ENCODE results near the gene OBSCN. TPM values are rescaled to one million over a fixed set of nuclear protein-coding genes. Genes with fewer than 3 reads are reported as not detected.

The OBSCN gene
- total RNA-seq, 2 experiments from 2014 or later = 80.8 to 82.2 TPM

DNA sequence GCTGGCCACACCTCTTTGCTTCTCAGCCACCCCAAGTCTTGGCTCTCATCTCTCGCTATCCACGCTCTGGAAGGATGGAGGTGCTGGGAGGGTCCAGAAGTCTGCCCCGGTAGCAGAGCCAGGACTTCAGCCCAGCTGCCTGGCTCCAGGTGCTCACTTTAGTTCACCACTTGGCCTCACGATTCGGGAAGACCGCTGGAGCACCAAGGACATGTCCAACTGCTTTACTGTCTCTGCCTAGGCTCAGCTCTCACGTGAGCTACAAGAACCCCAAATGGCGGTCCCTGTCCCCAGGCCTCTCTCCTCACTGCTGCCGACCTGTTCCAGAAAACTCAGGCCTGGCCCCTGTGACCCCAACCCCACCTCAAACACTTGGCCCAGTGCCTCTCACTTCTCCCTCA is 195.4 kb downstream of the OBSCN start:
- Mint-ChIP-seq H3K9me3 (no peaks in the 10 kb centered on the region), H3K4me1 (ENCODE audit: low read depth) (peaks cover 48% of the 10 kb centered on the region), H3K27ac (peak overlapping the region; percentile 36), H3K4me3 (peak overlapping the region; percentile 20), H3K36me3 (ENCODE audit: low read depth) (peaks cover 55% of the 10 kb centered on the region), H3K27me3 (no peaks in the 10 kb centered on the region)
- H3K27me3 ChIP-seq (ENCODE audit: control insufficient read depth in 1 of 2, insufficient read depth in 2 of 2, low read length in 2 of 2) = no peaks in the 10 kb centered on the region
- ChIA-PET POLR2A (interaction anchor here (1.6 kb wide), 1 partner anchor 83 kb away, joined by 3 read pairs; no protein-coding TSS in a partner anchor), CTCF (no interaction called here)
- no peak overlapping the region for H3K27ac ChIP-seq (ENCODE audit: low read depth in 1 of 2, low read length in 2 of 2)
- peaks cover 41% of the 10 kb centered on the region for H3K36me3 ChIP-seq (ENCODE audit: insufficient read depth, low read length)
- no peak overlapping the region for H3K4me3 ChIP-seq (ENCODE audit: low read length)
- intact Hi-C loops (cut with DNase I, micrococcal nuclease) = loop anchor here in 1 of 2 experiments (10.0 kb wide), 2 partner anchors 268 to 298 kb away; partner anchors contain the start of genes C1orf35 and MRPL55
- ATAC-seq (ENCODE audit: poor library complexity) (no peak), DNase-seq (no peak)
- peaks cover 80% of the 10 kb centered on the region for H3K4me1 ChIP-seq (ENCODE audit: insufficient read depth, low read length)
- H3K9me3 ChIP-seq (ENCODE audit: control insufficient read depth in 1 of 2, insufficient read depth in 1 of 2, low read length in 2 of 2) = no peaks in the 10 kb centered on the region
- TF ChIP-seq, protein P1, sequence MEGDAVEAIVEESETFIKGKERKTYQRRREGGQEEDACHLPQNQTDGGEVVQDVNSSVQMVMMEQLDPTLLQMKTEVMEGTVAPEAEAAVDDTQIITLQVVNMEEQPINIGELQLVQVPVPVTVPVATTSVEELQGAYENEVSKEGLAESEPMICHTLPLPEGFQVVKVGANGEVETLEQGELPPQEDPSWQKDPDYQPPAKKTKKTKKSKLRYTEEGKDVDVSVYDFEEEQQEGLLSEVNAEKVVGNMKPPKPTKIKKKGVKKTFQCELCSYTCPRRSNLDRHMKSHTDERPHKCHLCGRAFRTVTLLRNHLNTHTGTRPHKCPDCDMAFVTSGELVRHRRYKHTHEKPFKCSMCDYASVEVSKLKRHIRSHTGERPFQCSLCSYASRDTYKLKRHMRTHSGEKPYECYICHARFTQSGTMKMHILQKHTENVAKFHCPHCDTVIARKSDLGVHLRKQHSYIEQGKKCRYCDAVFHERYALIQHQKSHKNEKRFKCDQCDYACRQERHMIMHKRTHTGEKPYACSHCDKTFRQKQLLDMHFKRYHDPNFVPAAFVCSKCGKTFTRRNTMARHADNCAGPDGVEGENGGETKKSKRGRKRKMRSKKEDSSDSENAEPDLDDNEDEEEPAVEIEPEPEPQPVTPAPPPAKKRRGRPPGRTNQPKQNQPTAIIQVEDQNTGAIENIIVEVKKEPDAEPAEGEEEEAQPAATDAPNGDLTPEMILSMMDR (IDR thresholded peaks at IDR 0.05) = no peak

DNA sequence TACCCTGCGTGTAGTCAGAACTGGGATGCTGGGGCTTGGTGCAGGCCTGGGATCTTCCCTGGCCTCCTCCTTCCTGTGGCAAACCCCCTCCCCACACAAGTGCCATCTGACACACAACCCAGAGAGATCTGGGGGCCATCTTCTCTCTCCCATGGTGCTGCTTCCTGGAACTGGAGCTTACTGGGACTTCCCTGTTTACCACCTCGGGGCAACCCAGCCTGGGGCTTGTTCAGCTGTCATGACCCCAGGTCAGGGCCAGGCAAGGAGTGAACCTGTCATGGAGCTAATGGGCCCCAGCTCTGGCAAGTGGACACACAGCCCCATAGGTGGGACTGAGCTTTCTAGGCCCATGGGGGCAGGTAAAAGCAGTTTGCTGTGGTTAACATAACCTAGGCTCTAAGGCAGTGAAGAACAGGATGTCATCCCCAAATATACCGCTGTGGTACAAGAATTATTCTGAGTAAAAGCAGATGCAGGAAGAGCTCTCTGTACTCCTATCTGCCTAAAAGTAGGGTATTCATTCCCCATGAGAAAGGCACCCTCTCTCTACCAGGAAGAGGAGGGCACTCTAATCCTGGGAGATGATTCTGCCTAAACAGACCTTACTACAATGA is 196.4 kb downstream of the OBSCN start:
- Mint-ChIP-seq H3K9me3 (no peaks in the 10 kb centered on the region), H3K36me3 (ENCODE audit: low read depth) (peaks cover 54% of the 10 kb centered on the region), H3K4me3 (peak overlapping the region; percentile 96), H3K4me1 (ENCODE audit: low read depth) (peaks cover 47% of the 10 kb centered on the region), H3K27ac (peak overlapping the region; percentile 90), H3K27me3 (no peaks in the 10 kb centered on the region)
- ChIA-PET POLR2A (interaction anchor here (0.8 to 3.8 kb wide), 3 partner anchors 52 to 83 kb away, joined by 3 to 20 read pairs (median 4); partner anchors contain the start of gene RNF187), CTCF (interaction anchor here (1.1 kb wide), 1 partner anchor 191 kb away, joined by 3 read pairs; no protein-coding TSS in a partner anchor)
- intact Hi-C loops (cut with DNase I, micrococcal nuclease) = loop anchor here in 1 of 2 experiments (10.0 kb wide), 2 partner anchors 269 to 299 kb away; partner anchors contain the start of genes C1orf35 and MRPL55
- ATAC-seq (ENCODE audit: poor library complexity) (no peak), DNase-seq (peak in 1 of 14 experiments; percentile 27)
- Histone ChIP-seq H3K27ac (ENCODE audit: low read depth in 1 of 2, low read length in 2 of 2) (no peak overlapping the region), H3K9me3 (ENCODE audit: control insufficient read depth in 1 of 2, insufficient read depth in 1 of 2, low read length in 2 of 2) (no peaks in the 10 kb centered on the region), H3K27me3 (ENCODE audit: control insufficient read depth in 1 of 2, insufficient read depth in 2 of 2, low read length in 2 of 2) (no peaks in the 10 kb centered on the region), H3K36me3 (ENCODE audit: insufficient read depth, low read length) (peaks cover 32% of the 10 kb centered on the region), H3K4me3 (ENCODE audit: low read length) (peak overlapping the region; percentile 14), H3K4me1 (ENCODE audit: insufficient read depth, low read length) (peaks cover 74% of the 10 kb centered on the region)
- TF ChIP-seq, protein P1 (IDR thresholded peaks at IDR 0.05) = no peak

DNA sequence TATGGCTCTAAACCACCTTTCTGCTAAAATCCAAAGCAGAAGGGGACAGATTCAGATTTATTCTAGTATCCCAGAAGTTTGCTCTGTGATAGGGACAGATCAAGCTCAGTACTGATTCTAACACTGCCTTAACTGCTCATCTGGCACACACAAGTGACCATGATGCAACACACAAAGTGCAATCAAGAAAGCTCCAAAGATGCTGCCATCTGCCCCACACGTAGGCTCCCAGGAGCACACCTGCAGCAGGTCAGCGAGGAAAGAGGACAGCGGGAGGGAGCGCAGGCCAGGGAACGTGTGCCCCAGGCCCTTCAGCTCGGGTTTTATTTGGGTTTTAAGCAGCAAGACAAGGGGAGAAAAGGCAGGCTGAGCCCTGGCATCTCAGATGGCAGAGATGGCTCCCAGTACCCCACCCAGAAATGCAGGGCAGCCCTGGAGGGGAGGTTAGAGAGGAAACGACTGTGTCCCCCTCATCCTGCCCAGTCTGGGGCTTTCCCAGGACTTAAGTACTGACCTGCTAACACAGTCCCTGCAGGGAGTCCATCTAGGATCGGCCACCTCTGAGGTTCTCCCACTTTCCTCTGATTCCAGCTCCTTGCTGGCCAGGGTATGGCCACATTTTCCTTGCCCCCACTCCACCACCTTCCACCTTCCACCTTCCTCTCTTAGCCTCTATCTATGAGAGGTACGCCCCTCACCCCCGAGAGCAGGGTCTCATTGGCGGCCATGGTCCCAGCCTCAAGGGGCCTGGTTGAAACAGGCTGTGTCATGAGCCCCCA is 197.5 kb downstream of the OBSCN start:
- no peaks in the 10 kb centered on the region for H3K9me3 ChIP-seq (ENCODE audit: control insufficient read depth in 1 of 2, insufficient read depth in 1 of 2, low read length in 2 of 2)
- no peaks in the 10 kb centered on the region for H3K27me3 ChIP-seq (ENCODE audit: control insufficient read depth in 1 of 2, insufficient read depth in 2 of 2, low read length in 2 of 2)
- peak overlapping the region; percentile 79 for H3K4me3 ChIP-seq (ENCODE audit: low read length)
- intact Hi-C loops (cut with DNase I, micrococcal nuclease) = loop anchor here in 1 of 2 experiments (5.0 to 10.0 kb wide), 3 partner anchors 238 to 301 kb away; partner anchors contain the start of genes C1orf35, IBA57 and MRPL55
- no peak overlapping the region for H3K27ac ChIP-seq (ENCODE audit: low read depth in 1 of 2, low read length in 2 of 2)
- Mint-ChIP-seq H3K27me3 (no peaks in the 10 kb centered on the region), H3K4me3 (peak overlapping the region; percentile 96), H3K36me3 (ENCODE audit: low read depth) (peaks cover 42% of the 10 kb centered on the region), H3K4me1 (ENCODE audit: low read depth) (peaks cover 47% of the 10 kb centered on the region), H3K27ac (peak overlapping the region; percentile 90), H3K9me3 (no peaks in the 10 kb centered on the region)
- ChIA-PET POLR2A (interaction anchor here (0.8 to 3.8 kb wide), 12 partner anchors 14 to 323 kb away, joined by 3 to 20 read pairs (median 7); partner anchors contain the start of genes ARF1, IBA57 and RNF187), CTCF (interaction anchor here (0.8 to 1.2 kb wide), 4 partner anchors 53 to 275 kb away, joined by 3 to 4 read pairs (median 4); partner anchors contain the start of gene IBA57)
- TF ChIP-seq, protein P1 (IDR thresholded peaks at IDR 0.05) = no peak
- no peak for DNase-seq
- no peak for ATAC-seq (ENCODE audit: poor library complexity)
- H3K36me3 ChIP-seq (ENCODE audit: insufficient read depth, low read length) = peaks cover 26% of the 10 kb centered on the region
- peaks cover 70% of the 10 kb centered on the region for H3K4me1 ChIP-seq (ENCODE audit: insufficient read depth, low read length)
